ENCODE measurements around the gene PCMT1.

PCMT1 gene

DNA sequence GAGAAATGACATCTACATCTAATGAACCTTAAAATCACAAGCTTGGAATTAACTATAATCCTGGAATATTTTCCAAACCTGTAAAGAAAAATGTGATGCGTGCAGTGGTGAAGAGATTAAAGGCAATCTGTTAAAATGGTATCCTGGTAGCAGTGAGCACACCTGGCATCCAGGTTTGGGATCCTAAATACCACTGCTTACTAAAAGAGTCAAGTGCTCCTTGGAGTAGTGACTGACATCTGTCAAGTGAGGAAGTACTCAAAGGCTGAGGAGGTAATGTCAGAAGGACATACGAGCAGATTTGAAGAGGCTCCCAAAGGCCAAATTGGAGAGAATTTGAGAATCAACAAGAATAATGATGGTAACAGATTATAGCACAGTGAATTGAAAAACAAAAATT is 32.8 kb downstream of the PCMT1 start:
- no peak overlapping the region for H4K91ac ChIP-seq (ENCODE audit: low read depth, low read length)
- H2BK120ac ChIP-seq (ENCODE audit: insufficient read depth, low read length, poor library complexity): no peak overlapping the region
- H3K14ac ChIP-seq (ENCODE audit: low read length): no peak overlapping the region
- no peak overlapping the region for H3K23ac ChIP-seq (ENCODE audit: low read length)
- no peak overlapping the region for H3K18ac ChIP-seq (ENCODE audit: low read length)
- no peak overlapping the region for H2BK5ac ChIP-seq (ENCODE audit: low read depth, low read length, poor library complexity)
- no peak overlapping the region for H2AFZ ChIP-seq (ENCODE audit: insufficient read depth, low read length, poor library complexity)
- H2AK5ac ChIP-seq (ENCODE audit: low read length): no peak overlapping the region
- peaks cover 9 to 15% of the 10 kb centered on the region in 2 experiments for H3K36me3 ChIP-seq (ENCODE audit: control insufficient read depth in 1 of 2, insufficient read depth in 2 of 2, low read length in 2 of 2)
- no peaks in the 10 kb centered on the region for H3K79me2 ChIP-seq (ENCODE audit: control insufficient read depth, insufficient read depth, low read length, poor library complexity)
- H3K4me1 ChIP-seq (ENCODE audit: control insufficient read depth in 1 of 2, insufficient read depth in 2 of 2, low read length in 2 of 2): no peaks in the 10 kb centered on the region
- H4K12ac ChIP-seq (ENCODE audit: low read depth, low read length): no peak overlapping the region
- no peak overlapping the region for H3K4me2 ChIP-seq (ENCODE audit: low read length)
- no peaks in the 10 kb centered on the region for H3K79me1 ChIP-seq (ENCODE audit: low read length)
- no peak overlapping the region for H4K8ac ChIP-seq (ENCODE audit: low read depth, low read length)
- no peak overlapping the region for H3K4me3 ChIP-seq (ENCODE audit: low read depth, low read length)
- H2BK12ac ChIP-seq (ENCODE audit: low read length): no peak overlapping the region
- no peak overlapping the region for H3K9ac ChIP-seq (ENCODE audit: low read length)
- peaks cover 1% of the 10 kb centered on the region for H3K9me3 ChIP-seq (ENCODE audit: insufficient read depth, low read depth, low read length)
- DNase-seq: no peak
- no peaks in the 10 kb centered on the region for H3K27me3 ChIP-seq (ENCODE audit: insufficient read depth, low read length)
- no peak overlapping the region for H3K27ac ChIP-seq (ENCODE audit: low read depth, low read length)
- no peak overlapping the region for H3K4ac ChIP-seq (ENCODE audit: low read depth, low read length)
- no CpG with 5 or more reads among the region's 2 CpGs for WGBS (ENCODE audit: extremely low coverage, insufficient coverage, insufficient read length)

DNA sequence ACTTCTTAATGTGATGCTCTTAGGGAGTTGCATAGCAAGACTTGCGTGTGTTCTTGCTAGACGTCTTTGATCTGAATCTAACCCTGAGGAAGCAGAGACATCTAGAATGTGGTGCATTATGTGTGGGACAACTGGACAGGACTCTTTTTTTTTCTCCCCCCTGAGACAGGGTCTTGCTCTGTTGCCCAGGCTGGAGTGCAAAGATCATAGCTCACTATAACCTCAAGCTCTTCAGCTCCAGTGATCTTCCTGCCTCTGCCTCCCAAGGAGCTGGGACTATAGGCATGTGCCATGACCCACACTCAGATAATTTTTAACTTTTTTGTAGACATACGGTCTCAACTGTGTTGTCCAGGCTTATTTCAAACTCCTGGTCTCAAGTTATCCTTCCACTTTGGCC is 34.0 kb downstream of the PCMT1 start:
- no peak for DNase-seq
- Histone ChIP-seq H3K18ac (ENCODE audit: low read length) (no peak overlapping the region), H2AFZ (ENCODE audit: insufficient read depth, low read length, poor library complexity) (no peak overlapping the region), H3K4me2 (ENCODE audit: low read length) (no peak overlapping the region), H3K4me1 (ENCODE audit: control insufficient read depth in 1 of 2, insufficient read depth in 2 of 2, low read length in 2 of 2) (no peaks in the 10 kb centered on the region), H3K27me3 (ENCODE audit: insufficient read depth, low read length) (no peaks in the 10 kb centered on the region), H3K79me2 (ENCODE audit: control insufficient read depth, insufficient read depth, low read length, poor library complexity) (no peaks in the 10 kb centered on the region), H3K9ac (ENCODE audit: low read length) (no peak overlapping the region), H3K14ac (ENCODE audit: low read length) (no peak overlapping the region), H3K79me1 (ENCODE audit: low read length) (no peaks in the 10 kb centered on the region), H4K12ac (ENCODE audit: low read depth, low read length) (no peak overlapping the region), H3K4ac (ENCODE audit: low read depth, low read length) (no peak overlapping the region), H3K36me3 (ENCODE audit: control insufficient read depth in 1 of 2, insufficient read depth in 2 of 2, low read length in 2 of 2) (peaks cover 9 to 15% of the 10 kb centered on the region in 2 experiments), H4K8ac (ENCODE audit: low read depth, low read length) (no peak overlapping the region), H4K91ac (ENCODE audit: low read depth, low read length) (no peak overlapping the region), H3K9me3 (ENCODE audit: insufficient read depth, low read depth, low read length) (peaks cover 1% of the 10 kb centered on the region), H2BK5ac (ENCODE audit: low read depth, low read length, poor library complexity) (no peak overlapping the region), H2AK5ac (ENCODE audit: low read length) (no peak overlapping the region), H2BK12ac (ENCODE audit: low read length) (no peak overlapping the region), H3K27ac (ENCODE audit: low read depth, low read length) (no peak overlapping the region), H3K23ac (ENCODE audit: low read length) (no peak overlapping the region), H2BK120ac (ENCODE audit: insufficient read depth, low read length, poor library complexity) (no peak overlapping the region), H3K4me3 (ENCODE audit: low read depth, low read length) (no peak overlapping the region)
- no CpG with 5 or more reads among the region's 3 CpGs for WGBS (ENCODE audit: extremely low coverage, insufficient coverage, insufficient read length)

DNA sequence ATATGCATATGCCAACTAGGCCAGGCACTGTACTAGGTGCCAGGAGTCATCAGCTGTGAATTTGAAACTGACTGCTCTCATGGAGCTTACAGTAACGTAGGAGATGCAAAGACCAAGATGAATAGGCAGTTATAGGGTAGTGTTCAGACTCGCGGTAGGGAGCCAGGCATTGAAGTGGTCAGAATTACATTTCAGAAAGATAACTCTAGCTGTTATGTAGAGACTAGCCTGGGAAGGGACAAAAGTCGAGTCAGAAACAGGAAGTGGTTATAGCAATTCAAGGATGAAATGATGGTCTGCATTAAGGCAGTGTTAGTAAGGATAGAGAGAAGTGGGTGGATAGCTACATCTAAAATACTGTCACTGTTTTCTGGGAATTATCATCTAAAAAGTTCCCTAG is 56.6 kb downstream of the PCMT1 start:
- Histone ChIP-seq H3K9ac (ENCODE audit: low read length) (no peak overlapping the region), H3K4ac (ENCODE audit: low read depth, low read length) (no peak overlapping the region)
- WGBS (ENCODE audit: extremely low coverage, insufficient coverage, insufficient read length): no CpG with 5 or more reads among the region's 4 CpGs

DNA sequence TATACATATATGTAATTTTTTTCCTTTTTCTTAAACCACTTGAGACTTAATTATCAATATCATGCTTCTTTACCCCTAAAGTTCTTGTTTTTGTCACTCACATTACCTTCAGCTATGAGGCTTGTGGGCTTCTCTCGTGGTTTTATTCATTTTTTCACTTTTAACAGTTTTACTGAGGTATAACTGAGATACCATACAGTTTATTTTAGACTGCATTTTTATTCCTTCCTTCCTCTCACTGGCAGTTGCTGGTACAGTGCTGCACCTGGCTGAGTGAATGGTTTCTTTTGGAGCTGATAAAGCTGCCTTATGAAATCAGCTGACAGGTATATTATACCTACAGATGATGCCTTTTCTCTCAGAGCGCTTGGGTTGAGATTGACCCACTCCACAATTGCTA is 60.3 kb downstream of the PCMT1 start:
- H3K23ac ChIP-seq (ENCODE audit: low read length): no peak overlapping the region
- no CpG with 5 or more reads among the region's 2 CpGs for WGBS (ENCODE audit: extremely low coverage, insufficient coverage, insufficient read length)
- H3K4me3 ChIP-seq (ENCODE audit: low read depth, low read length): no peak overlapping the region

More for the DNA sequence above, 56.6 kb downstream of the PCMT1 start:
- no peaks in the 10 kb centered on the region for H3K27me3 ChIP-seq (ENCODE audit: insufficient read depth, low read length)
- H4K91ac ChIP-seq (ENCODE audit: low read depth, low read length): no peak overlapping the region
- H2BK120ac ChIP-seq (ENCODE audit: insufficient read depth, low read length, poor library complexity): no peak overlapping the region
- no peak overlapping the region for H2AK5ac ChIP-seq (ENCODE audit: low read length)
- no peak for DNase-seq
- H2BK5ac ChIP-seq (ENCODE audit: low read depth, low read length, poor library complexity): no peak overlapping the region
- no peak overlapping the region for H3K27ac ChIP-seq (ENCODE audit: low read depth, low read length)
- no peak overlapping the region for H3K4me2 ChIP-seq (ENCODE audit: low read length)
- no peaks in the 10 kb centered on the region for H3K79me2 ChIP-seq (ENCODE audit: control insufficient read depth, insufficient read depth, low read length, poor library complexity)
- no peak overlapping the region for H3K14ac ChIP-seq (ENCODE audit: low read length)
- no peaks in the 10 kb centered on the region for H3K4me1 ChIP-seq (ENCODE audit: control insufficient read depth in 1 of 2, insufficient read depth in 2 of 2, low read length in 2 of 2)
- H2BK12ac ChIP-seq (ENCODE audit: low read length): no peak overlapping the region
- H3K4me3 ChIP-seq (ENCODE audit: low read depth, low read length): no peak overlapping the region
- no peak overlapping the region for H3K23ac ChIP-seq (ENCODE audit: low read length)
- no peak overlapping the region for H3K18ac ChIP-seq (ENCODE audit: low read length)
- H2AFZ ChIP-seq (ENCODE audit: insufficient read depth, low read length, poor library complexity): no peak overlapping the region
- peaks cover 5 to 7% of the 10 kb centered on the region in 2 experiments for H3K36me3 ChIP-seq (ENCODE audit: control insufficient read depth in 1 of 2, insufficient read depth in 2 of 2, low read length in 2 of 2)
- H4K8ac ChIP-seq (ENCODE audit: low read depth, low read length): no peak overlapping the region
- H3K9me3 ChIP-seq (ENCODE audit: insufficient read depth, low read depth, low read length): no peaks in the 10 kb centered on the region
- no peaks in the 10 kb centered on the region for H3K79me1 ChIP-seq (ENCODE audit: low read length)
- H4K12ac ChIP-seq (ENCODE audit: low read depth, low read length): no peak overlapping the region

More for the DNA sequence above, 60.3 kb downstream of the PCMT1 start:
- no peak overlapping the region for H3K18ac ChIP-seq (ENCODE audit: low read length)
- DNase-seq: no peak
- no peaks in the 10 kb centered on the region for H3K27me3 ChIP-seq (ENCODE audit: insufficient read depth, low read length)
- H2BK120ac ChIP-seq (ENCODE audit: insufficient read depth, low read length, poor library complexity): no peak overlapping the region
- H2BK12ac ChIP-seq (ENCODE audit: low read length): no peak overlapping the region
- peaks cover 0 to 2% of the 10 kb centered on the region in 2 experiments for H3K36me3 ChIP-seq (ENCODE audit: control insufficient read depth in 1 of 2, insufficient read depth in 2 of 2, low read length in 2 of 2)
- H4K91ac ChIP-seq (ENCODE audit: low read depth, low read length): no peak overlapping the region
- H3K9me3 ChIP-seq (ENCODE audit: insufficient read depth, low read depth, low read length): no peaks in the 10 kb centered on the region
- H2AK5ac ChIP-seq (ENCODE audit: low read length): no peak overlapping the region
- no peaks in the 10 kb centered on the region for H3K4me1 ChIP-seq (ENCODE audit: control insufficient read depth in 1 of 2, insufficient read depth in 2 of 2, low read length in 2 of 2)
- H3K79me2 ChIP-seq (ENCODE audit: control insufficient read depth, insufficient read depth, low read length, poor library complexity): no peaks in the 10 kb centered on the region
- no peak overlapping the region for H2BK5ac ChIP-seq (ENCODE audit: low read depth, low read length, poor library complexity)
- no peak overlapping the region for H3K9ac ChIP-seq (ENCODE audit: low read length)
- no peak overlapping the region for H3K4me2 ChIP-seq (ENCODE audit: low read length)
- H2AFZ ChIP-seq (ENCODE audit: insufficient read depth, low read length, poor library complexity): no peak overlapping the region
- H3K79me1 ChIP-seq (ENCODE audit: low read length): no peaks in the 10 kb centered on the region
- no peak overlapping the region for H3K27ac ChIP-seq (ENCODE audit: low read depth, low read length)
- H3K14ac ChIP-seq (ENCODE audit: low read length): no peak overlapping the region
- no peak overlapping the region for H4K12ac ChIP-seq (ENCODE audit: low read depth, low read length)
- H4K8ac ChIP-seq (ENCODE audit: low read depth, low read length): no peak overlapping the region
- H3K4ac ChIP-seq (ENCODE audit: low read depth, low read length): no peak overlapping the region

Data from trophoblast cell (in vitro differentiated cells and primary cell).